Astrocyte (in vitro differentiated cells and primary cell): ENCODE data around the gene LZTR1. TPM values are rescaled to one million over a fixed set of nuclear protein-coding genes. Genes with fewer than 3 reads are reported as not detected.

ENCODE experiments used
- DNase-seq: peaks from one replicate; pipeline ENCODE4 v3.0.0-alpha.2; 2010; ENCODE audit warnings: low read depth
- FAIRE-seq: peaks from 2 replicates; lab custom pipeline; 2011; peaks lifted over from hg19 to GRCh38; lab: Jason Lieb, UNC
- H2AFZ ChIP-seq: 2 replicates; pipeline ENCODE4 v1.6.0; 2012; ENCODE audit warnings: low read depth, low read length, inconsistent platforms
- H3K27ac ChIP-seq: 2 replicates; pipeline ENCODE4 v1.5.1; 2011; ENCODE audit warnings: low read depth, low read length, inconsistent platforms
- H3K27me3 ChIP-seq: 2 replicates; pipeline ENCODE4 v1.6.0; 2011; ENCODE audit warnings: low read length, inconsistent platforms; ENCODE audit not compliant: insufficient read depth
- H3K36me3 ChIP-seq: 2 replicates; pipeline ENCODE4 v1.5.1; 2011; ENCODE audit warnings: low read length, inconsistent platforms; ENCODE audit not compliant: insufficient read depth
- H3K4me1 ChIP-seq: 2 replicates; pipeline ENCODE4 v1.5.1; 2011; ENCODE audit warnings: low read length, inconsistent platforms; ENCODE audit not compliant: insufficient read depth
- H3K4me2 ChIP-seq: 2 replicates; pipeline ENCODE4 v1.6.0; 2012; ENCODE audit warnings: low read length, inconsistent platforms
- H3K4me3 ChIP-seq: 2 replicates; pipeline ENCODE4 v1.5.1; 2011; ENCODE audit warnings: low read depth, mild to moderate bottlenecking, low read length, inconsistent platforms; ENCODE audit not compliant: insufficient read depth
- H3K79me2 ChIP-seq: 2 replicates; pipeline ENCODE4 v1.6.0; 2012; ENCODE audit warnings: mild to moderate bottlenecking, low read length, inconsistent platforms; ENCODE audit not compliant: insufficient read depth
- H3K9ac ChIP-seq: 2 replicates; pipeline ENCODE4 v1.6.0; 2012; ENCODE audit warnings: mild to moderate bottlenecking, low read length, inconsistent platforms
- H3K9me3 ChIP-seq: 2 replicates; pipeline ENCODE4 v1.5.1; 2012; ENCODE audit warnings: low read depth, mild to moderate bottlenecking, low read length, inconsistent platforms; ENCODE audit not compliant: insufficient read depth
- H4K20me1 ChIP-seq: 2 replicates; pipeline ENCODE4 v1.6.0; 2012; ENCODE audit warnings: low read length, inconsistent platforms; ENCODE audit not compliant: insufficient read depth
- H3K27ac Mint-ChIP-seq: one replicate; pipeline ENCODE4 v1.8.0; 2021; ENCODE audit warnings: mild to moderate bottlenecking, mixed read lengths; ENCODE audit not compliant: unreplicated experiment
- H3K27me3 Mint-ChIP-seq: one replicate; pipeline ENCODE4 v1.8.0; 2021; ENCODE audit warnings: low read depth, mixed read lengths; ENCODE audit not compliant: unreplicated experiment
- H3K36me3 Mint-ChIP-seq: one replicate; pipeline ENCODE4 v1.8.0; 2021; ENCODE audit warnings: low read depth, mixed read lengths; ENCODE audit not compliant: unreplicated experiment
- H3K4me1 Mint-ChIP-seq: one replicate; pipeline ENCODE4 v1.8.0; 2021; ENCODE audit warnings: low read depth, mixed read lengths; ENCODE audit not compliant: unreplicated experiment
- H3K4me3 Mint-ChIP-seq: one replicate; pipeline ENCODE4 v1.8.0; 2021; ENCODE audit warnings: mild to moderate bottlenecking, moderate library complexity, mixed read lengths; ENCODE audit not compliant: unreplicated experiment
- H3K9me3 Mint-ChIP-seq: one replicate; pipeline ENCODE4 v1.8.0; 2021; ENCODE audit warnings: mild to moderate bottlenecking, mixed read lengths; ENCODE audit not compliant: unreplicated experiment
- EZH2 ChIP-seq: IDR thresholded peaks from 2 replicates; pipeline ENCODE4 v1.6.1; 2012; ENCODE audit warnings: mild to moderate bottlenecking, low read length, inconsistent platforms; ENCODE audit not compliant: insufficient read depth
- total RNA-seq: library from RNA; stranded (reverse); gene quantifications from 2 replicates; pipeline ENCODE4 v1.2.1, GENCODE V29; 2021
- TF ChIP-seq, protein P1 (sequence below): IDR thresholded peaks from 2 replicates; pipeline ENCODE4 v1.5.1; 2011; ENCODE audit warnings: low read depth, mild to moderate bottlenecking, inconsistent platforms, low read length, moderate library complexity; ENCODE audit not compliant: insufficient read depth

LZTR1 gene
- total RNA-seq, 1 donor from 2014 or later, result 62.0 TPM

- FAIRE-seq, result no peak
- Mint-ChIP-seq H3K27ac (no peak overlapping the region), H3K27me3 (peaks cover 31% of the 10 kb centered on the region), H3K9me3 (no peaks in the 10 kb centered on the region), H3K4me1 (peaks cover 2% of the 10 kb centered on the region), H3K4me3 (no peak overlapping the region), H3K36me3 (no peaks in the 10 kb centered on the region)
- H3K79me2 ChIP-seq, result no peaks in the 10 kb centered on the region
- H3K27me3 ChIP-seq, result peaks cover 14% of the 10 kb centered on the region
- H2AFZ ChIP-seq, result peak overlapping the region; percentile 56
- H3K9ac ChIP-seq, result no peak overlapping the region
- H4K20me1 ChIP-seq, result no peaks in the 10 kb centered on the region
- H3K4me2 ChIP-seq, result peak overlapping the region; percentile 75
- no peaks in the 10 kb centered on the region for H3K4me1 ChIP-seq
- no peaks in the 10 kb centered on the region for H3K9me3 ChIP-seq
- TF ChIP-seq, protein P1, sequence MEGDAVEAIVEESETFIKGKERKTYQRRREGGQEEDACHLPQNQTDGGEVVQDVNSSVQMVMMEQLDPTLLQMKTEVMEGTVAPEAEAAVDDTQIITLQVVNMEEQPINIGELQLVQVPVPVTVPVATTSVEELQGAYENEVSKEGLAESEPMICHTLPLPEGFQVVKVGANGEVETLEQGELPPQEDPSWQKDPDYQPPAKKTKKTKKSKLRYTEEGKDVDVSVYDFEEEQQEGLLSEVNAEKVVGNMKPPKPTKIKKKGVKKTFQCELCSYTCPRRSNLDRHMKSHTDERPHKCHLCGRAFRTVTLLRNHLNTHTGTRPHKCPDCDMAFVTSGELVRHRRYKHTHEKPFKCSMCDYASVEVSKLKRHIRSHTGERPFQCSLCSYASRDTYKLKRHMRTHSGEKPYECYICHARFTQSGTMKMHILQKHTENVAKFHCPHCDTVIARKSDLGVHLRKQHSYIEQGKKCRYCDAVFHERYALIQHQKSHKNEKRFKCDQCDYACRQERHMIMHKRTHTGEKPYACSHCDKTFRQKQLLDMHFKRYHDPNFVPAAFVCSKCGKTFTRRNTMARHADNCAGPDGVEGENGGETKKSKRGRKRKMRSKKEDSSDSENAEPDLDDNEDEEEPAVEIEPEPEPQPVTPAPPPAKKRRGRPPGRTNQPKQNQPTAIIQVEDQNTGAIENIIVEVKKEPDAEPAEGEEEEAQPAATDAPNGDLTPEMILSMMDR, result no peak
- peak; percentile 89 for TF ChIP-seq EZH2
- no peak overlapping the region for H3K4me3 ChIP-seq
- DNase-seq, result no peak
- H3K36me3 ChIP-seq, result no peaks in the 10 kb centered on the region
- no peak overlapping the region for H3K27ac ChIP-seq
These were observed 16.8 kb upstream of the LZTR1 start for GRCh38 chr22:20965104-20965887.

- no peak overlapping the region for H3K27ac ChIP-seq
- no peak for TF ChIP-seq EZH2
- TF ChIP-seq, protein P1, result no peak
- no peak for FAIRE-seq
- Mint-ChIP-seq H3K27ac (no peak overlapping the region), H3K4me3 (no peak overlapping the region), H3K36me3 (no peaks in the 10 kb centered on the region), H3K27me3 (peaks cover 31% of the 10 kb centered on the region), H3K4me1 (peaks cover 2% of the 10 kb centered on the region), H3K9me3 (no peaks in the 10 kb centered on the region)
- no peak overlapping the region for H3K4me3 ChIP-seq
- H3K79me2 ChIP-seq, result no peaks in the 10 kb centered on the region
- no peak overlapping the region for H2AFZ ChIP-seq
- H3K36me3 ChIP-seq, result no peaks in the 10 kb centered on the region
- no peaks in the 10 kb centered on the region for H3K9me3 ChIP-seq
- H3K9ac ChIP-seq, result no peak overlapping the region
- no peak for DNase-seq
- no peak overlapping the region for H3K4me2 ChIP-seq
- no peaks in the 10 kb centered on the region for H4K20me1 ChIP-seq
- H3K4me1 ChIP-seq, result no peaks in the 10 kb centered on the region
- H3K27me3 ChIP-seq, result peaks cover 14% of the 10 kb centered on the region
These were observed 15.9 kb upstream of the LZTR1 start for GRCh38 chr22:20965888-20966855.
